NCI-H2081 (cell line): ENCODE measurements around the gene SHE.

Experiments
- DNase-seq, 2 experiments: peaks; one replicate each; lab custom pipeline; 2025; lab: John Stamatoyannopoulos, UW

SHE gene

DNA sequence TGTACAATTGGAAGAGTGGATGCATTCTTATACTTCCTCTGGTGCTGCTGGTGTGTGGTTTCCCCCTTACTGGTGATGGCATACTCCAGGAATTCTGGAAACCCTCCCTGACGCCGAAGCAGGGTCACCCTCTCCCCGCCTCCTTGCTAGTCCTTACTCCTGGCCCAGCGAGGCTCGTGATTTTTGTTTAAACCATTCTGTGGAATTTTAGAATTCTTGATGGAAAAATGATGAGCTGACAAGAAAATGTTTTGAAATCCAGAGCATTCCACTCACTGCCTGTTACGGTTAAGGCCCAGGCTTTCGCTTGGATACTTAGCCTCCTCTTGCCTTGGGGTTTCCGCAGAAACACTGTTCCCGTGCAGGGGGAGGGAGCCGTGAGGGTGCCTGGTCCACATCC lies 55.9 kb downstream of the SHE start:
- no peak for DNase-seq

DNA sequence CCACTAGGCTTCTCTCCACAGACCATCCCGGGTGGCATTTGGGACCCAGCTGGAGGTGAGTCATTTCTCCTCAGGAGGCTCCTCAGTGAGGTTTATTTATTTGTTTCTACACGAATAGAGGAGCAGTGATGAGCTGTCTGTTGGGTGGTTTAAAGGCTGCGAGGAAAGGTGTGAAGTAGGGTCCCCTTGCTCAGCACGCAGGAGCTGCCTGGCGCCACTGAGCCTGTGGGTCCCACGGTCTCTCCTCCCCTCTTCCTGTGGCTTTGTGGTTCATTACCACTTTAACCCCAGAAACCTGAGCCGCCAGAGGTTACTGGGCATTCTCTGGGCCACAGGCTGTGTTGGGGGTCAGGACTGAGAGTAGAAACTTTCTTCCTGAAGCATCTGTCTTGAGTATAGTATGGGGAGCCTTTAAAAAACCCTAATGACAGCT lies 57.2 kb downstream of the SHE start:
- no peak for DNase-seq

DNA sequence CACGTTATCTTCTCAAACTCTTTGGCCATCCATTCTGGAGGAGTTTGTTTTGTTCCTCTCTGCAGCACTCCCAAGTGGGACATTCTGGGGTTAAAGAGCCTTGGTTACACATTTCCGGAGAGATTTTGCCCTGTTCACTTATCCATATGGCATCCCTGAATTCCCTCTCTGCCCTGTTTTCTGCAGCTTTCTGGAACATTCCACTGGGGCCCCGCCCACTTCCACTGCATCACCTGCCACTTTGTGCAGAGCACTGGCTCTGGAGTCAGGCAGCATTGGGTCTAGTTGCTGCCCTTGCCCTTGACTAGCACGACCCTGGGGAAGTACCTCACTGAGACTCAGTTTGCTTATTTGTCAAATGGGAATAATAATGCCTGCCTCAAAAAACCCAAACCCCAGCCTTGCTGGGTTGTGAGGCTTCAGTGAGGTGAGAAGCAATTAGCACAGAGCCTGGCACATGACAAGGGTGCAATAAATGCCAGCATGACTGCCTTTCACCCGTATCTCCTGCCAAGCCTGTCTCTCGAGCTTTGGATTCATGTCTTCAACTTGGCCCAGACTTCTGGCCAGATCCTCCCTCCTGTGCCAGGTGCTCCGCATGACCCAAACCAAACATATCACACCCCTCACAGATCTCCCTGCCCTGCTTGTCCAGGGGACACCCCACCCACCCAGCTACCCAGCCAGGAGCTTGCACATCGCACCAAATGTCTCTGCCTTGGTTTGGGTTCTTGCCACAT lies 58.8 kb downstream of the SHE start:
- no peak for DNase-seq

DNA sequence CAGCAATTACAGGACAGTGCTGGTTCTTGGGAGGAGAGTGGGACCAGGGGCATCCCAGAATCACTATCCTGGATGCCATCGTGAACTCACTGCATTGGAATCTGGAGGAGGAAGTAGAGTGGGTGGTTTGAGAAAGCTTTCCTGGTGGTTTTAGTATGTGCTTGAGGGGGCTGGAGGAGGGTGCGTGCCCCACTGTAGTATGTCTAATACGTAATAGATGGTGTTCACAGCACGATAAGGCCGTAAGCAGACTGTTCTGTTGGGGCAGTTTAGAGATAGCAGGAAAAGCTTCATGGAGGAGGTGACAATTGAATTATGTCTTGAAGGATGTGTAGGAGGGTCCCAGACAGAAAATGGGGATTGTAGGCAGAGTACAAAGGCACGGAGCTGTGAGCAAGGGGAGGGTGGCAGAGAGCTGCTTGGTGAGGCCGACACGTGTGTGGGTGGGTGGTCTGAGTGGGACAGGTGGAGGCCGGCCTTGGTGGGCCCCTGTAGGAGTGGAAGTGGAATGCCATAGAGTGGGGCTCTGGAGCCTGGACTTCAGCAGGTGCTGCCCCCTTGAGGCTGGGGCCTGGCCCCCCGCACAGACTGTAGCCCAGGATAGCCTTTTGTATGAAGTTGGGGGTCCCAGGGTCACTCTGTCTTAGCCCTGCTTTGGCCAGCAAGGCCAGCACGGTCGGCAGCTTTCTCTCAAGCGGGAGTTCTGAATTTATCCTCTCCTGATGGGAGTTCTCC lies 60.0 kb downstream of the SHE start:
- no peak for DNase-seq

DNA sequence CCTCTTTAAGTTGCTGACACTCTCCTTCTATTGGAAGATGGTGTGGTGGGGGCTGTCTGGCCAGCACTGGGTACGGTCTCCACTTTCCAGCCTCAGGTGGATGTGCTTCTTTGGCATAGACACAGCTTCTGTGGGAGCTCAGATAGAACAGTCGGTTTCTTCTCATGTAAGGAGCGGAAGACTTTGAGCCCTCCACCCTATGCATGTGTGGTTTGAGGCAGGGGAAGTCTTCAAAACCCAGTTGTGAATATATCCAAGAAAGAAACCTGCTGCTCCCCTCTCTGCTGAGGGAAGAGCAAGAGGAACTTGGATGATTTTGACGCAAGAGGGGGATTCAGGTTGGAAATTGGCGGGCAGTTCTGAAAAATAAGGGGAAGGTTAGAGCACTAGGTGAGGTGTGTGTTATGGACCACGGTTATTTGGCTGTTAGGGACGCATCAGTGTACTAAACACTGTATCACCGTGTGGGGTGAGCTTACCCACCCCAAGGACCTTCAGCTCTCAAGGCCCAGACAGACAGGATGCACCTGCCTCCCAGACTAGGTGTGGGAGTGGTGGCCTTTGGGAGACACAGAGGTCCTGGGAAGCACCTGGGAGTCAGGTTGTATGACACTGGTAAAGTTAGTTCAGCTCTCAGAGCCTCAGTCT lies 60.8 kb downstream of the SHE start:
- no peak for DNase-seq

DNA sequence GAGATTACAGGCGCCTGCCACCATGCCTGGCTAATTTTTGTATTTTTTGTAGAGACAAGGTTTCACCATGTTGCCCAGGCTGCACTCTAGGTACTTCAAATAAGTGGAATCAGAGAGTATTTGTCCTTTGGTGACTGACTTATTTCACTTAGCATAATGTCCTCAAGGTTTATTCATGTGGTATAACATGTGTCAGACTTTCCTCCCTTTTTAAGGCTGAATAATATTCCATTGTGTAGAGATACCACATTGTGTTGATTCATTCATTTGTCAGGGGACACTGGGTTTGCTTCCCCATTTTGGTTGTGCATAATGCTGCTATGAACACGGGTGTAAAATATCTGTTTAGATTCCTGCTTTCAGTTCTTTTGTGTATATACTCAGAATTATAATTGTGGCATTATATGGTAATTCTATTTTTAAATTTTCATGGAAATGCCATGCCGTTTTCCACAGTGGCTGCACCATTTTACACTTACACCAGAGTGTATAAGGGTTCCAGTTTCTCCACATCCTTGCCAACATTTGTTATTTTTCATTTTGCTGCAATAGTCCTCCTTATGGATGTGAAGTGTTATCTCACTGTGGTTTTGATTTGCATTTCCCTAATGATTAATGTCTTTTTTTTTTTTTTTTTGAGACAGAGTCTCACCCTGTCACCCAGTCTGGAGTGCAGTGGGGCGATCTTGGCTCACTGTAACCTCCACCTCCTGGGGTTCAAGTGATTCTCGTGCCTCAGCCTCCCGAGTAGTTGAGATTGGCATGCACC lies 62.0 kb downstream of the SHE start:
- no peak for DNase-seq

DNA sequence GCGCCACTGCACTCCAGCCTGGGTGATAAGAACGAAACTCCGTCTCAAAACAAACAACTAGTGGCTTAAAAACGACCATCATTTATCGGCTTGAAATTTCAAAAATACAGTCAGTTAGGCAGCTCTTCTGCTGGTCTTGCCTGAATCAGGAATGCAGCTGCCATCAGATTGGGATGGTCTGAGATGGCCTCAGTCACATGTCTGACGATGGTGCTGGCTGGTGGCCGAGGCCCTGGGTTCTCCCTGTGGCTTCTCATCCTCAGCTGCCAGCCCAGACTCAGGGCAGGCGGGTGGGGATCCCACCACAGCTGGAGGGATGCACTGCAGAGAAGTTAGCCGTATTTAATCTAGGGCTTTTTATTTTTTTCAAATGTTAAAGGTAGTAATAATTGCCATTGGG lies 65.8 kb downstream of the SHE start:
- DNase-seq, result no peak

DNA sequence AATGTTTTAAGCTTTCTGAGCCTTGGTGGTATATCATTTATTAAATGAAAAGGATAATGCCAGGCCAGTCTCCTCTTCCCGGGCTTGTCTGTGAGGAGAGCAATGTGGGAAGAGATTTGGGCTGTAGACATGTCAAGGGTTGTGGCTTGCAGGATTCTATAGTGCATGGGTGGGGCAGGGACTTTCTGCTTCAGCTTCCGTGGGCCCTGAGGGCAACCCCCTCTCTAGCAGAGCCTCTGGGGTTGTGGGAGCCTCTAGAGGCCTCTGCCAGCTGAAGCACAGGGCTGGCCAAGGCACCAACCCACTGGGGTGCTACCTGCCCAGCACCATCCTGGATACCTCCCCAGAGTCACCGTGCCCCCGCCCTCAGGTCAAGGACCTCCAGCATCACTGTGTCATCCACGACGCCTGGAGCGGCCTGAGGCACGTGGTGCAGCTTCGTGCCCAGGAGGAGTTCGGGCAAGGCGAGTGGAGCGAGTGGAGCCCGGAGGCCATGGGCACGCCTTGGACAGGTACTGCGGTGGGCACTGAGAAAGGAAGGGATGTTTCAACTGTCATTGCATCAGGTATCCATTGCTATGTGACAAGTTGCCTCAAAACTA lies 66.5 kb downstream of the SHE start:
- DNase-seq, result no peak

DNA sequence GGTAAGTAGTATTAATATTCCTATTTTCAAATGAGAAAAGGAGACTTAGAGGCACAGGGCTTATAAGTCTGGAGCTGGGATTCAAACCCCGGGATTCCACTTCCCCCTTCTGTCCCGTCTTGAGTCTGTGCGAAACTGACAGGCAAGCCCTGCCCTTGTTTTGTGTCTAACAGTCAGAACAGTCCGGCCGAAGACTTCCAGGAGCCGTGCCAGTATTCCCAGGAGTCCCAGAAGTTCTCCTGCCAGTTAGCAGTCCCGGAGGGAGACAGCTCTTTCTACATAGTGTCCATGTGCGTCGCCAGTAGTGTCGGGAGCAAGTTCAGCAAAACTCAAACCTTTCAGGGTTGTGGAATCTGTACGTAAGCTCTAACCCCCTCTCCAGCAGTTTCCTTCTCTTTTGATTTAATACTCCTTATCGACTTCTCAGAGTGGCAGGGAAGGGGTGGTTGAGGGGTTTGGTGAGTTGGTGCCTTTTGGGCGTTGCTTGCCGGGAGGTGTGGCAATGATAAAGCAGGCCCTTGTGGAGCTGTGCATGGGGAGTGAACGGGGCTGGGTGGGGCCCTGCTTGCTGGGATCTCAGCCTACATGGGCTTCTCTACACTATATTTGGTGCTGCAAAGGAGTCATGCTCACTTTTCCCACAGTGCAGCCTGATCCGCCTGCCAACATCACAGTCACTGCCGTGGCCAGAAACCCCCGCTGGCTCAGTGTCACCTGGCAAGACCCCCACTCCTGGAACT lies 67.7 kb downstream of the SHE start:
- DNase-seq, result no peak

DNA sequence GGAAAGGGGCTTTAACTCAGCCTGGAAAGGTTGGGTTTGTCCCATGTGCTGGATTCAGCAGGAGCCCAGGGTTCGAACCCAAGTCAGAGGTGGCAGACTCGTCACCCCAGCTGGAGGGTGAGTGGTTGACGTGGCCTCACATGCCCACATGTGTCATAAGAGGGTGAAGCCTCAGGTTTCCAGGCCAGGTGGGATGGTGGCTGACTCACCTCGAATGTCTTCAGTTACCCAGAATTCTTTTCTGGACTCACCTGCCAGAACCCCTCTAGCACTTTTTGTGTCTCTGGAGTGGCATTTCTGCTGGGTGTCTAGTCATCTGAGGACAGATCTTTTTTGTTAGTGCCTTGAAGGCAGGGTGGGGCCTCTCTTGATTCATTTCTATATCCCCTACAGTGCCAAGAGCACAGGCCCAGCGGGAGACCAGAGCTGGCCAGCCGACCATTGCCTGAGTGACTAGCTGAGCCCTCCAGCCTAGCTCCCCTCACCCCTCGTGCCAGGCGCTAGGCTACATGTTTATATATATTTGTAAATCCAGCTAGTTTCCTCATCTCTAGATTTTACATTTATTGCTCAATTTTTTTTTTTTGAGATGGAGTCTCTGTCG lies 68.9 kb downstream of the SHE start:
- DNase-seq, result no peak

DNA sequence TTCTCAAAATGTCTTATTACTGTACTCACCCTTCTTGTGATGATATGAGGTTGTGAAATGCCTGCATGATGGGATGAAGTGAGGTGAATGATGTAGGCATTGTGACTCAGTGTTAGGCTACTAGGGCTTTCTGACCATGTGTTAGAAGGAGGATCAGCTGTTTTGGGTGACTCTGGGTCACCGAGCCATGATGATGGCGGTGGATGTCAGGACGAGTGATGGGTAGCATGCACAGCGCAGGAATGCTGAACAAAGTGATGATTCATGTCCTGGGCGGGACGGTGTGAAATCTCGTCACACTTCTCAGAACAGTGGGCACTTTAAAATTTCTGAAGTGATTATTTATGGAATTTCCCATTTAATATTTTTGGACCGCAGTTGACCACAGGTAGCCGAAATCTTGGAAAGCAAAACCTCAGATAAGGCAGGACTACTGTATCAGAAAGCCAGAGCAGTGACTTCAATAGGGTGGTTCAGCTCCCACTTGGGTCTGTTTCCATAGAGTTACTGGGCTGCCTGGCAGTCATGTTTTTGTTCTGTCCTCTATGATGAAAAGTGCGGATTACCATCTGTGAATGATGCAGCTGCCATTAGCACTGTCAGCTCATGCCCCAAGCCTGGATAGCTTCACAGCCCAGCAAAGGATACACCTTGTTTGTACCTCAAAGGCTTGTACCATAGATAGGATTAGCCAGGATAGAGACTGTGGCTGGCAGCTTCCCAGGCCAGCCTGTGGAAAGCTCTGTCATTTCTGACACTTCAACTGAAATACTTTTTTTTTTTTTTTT lies 70.4 kb downstream of the SHE start:
- DNase-seq, result no peak

DNA sequence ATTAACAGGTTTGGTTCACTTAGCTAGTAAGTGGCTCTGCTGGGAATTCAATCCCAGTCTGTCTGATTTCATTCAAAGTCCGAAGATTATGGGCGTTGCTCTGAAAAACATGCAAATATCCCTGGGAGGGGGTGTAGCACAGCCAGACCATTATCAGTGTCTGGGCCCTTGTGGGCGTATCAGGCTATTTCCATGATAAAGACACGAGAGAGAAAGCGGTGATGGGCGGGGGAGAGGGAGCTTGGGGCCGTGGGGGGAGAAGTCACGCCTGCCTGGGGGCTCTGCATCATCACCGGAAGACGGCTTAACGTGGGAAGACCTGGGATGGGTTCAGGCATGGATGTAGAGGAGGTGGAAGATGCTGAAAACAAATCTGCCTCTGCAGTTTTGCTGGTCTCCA lies 71.3 kb downstream of the SHE start:
- DNase-seq, result no peak

DNA sequence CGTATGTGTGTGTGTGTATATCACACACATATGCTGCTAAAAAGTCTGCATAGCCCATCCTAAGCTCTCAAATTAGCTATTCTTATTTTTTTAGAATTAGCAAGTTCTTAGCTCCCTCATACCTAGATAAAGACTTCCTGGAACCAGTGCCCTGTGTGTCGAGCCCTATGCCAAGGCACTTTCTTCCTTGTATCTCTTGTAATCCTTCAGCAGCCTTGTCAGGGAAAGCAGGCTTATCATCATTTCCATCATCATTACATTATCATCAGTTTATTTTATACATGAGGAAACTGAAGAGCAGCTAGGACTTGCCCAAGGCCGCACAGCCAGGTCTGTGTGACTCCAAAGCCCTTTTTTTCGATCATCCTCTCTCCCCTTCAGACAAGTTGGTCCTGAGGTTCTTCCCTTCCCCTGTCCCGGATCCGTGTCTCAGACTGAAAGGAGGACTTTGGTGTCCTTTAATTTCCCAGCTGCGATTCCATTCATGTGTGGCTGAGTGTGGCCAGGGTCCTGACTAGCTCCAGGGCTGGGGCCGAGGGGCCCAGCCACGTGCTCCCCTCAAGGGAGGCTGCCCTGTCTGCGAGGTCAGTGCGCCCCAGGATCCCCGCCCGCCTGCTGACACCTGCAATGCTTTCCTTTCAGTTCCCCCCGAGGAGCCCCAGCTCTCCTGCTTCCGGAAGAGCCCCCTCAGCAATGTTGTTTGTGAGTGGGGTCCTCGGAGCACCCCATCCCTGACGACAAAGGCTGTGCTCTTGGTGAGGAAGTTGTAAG lies 72.2 kb downstream of the SHE start:
- no peak for DNase-seq
